CD14-positive monocyte (primary cell): ENCODE measurements around the gene SFI1. TPM values are rescaled to one million over a fixed set of nuclear protein-coding genes. Genes with fewer than 3 reads are reported as not detected.

Source experiments
- DNase-seq, 3 donors: peaks; one replicate each; pipeline ENCODE4 v3.0.0-alpha.2; 2011 to 2022
- H2AFZ ChIP-seq: 2 replicates; pipeline ENCODE4 v1.6.0; 2012; ENCODE audit warnings: mild to moderate bottlenecking, low read depth, low read length, inconsistent platforms; ENCODE audit not compliant: insufficient read depth, poor library complexity, severe bottlenecking
- H3K27ac ChIP-seq, 2 donors: 1 replicate in 1 of 2; 2 replicates in 1 of 2; pipeline ENCODE4 v1.5.1; 2012 to 2013; ENCODE audit warnings: low read length in 2 of 2, control low read depth in 1 of 2, inconsistent platforms in 1 of 2, low read depth in 1 of 2, mild to moderate bottlenecking in 1 of 2
- H3K27me3 ChIP-seq, 2 donors: one replicate each; pipeline versions ENCODE4 v1.6.0 to v1.6.1; 2011 to 2013; ENCODE audit warnings: low read length in 2 of 2; ENCODE audit not compliant: control insufficient read depth in 2 of 2, insufficient read depth in 2 of 2
- H3K36me3 ChIP-seq, 2 donors: replicated peaks in 1 of 2; 1 replicate in 1 of 2; 2 replicates in 1 of 2; pipeline versions ENCODE4 v1.5.1 to v1.6.1; 2012 to 2013; ENCODE audit warnings: low read length in 2 of 2, control low read depth in 1 of 2, inconsistent platforms in 1 of 2, mild to moderate bottlenecking in 1 of 2; ENCODE audit not compliant: insufficient read depth in 2 of 2, control insufficient read depth in 1 of 2
- H3K4me1 ChIP-seq, 2 donors: 1 replicate in 1 of 2; 2 replicates in 1 of 2; pipeline versions ENCODE4 v1.5.1 to v1.6.1; 2012 to 2013; ENCODE audit warnings: low read length in 2 of 2, control low read depth in 1 of 2, inconsistent platforms in 1 of 2, mild to moderate bottlenecking in 1 of 2, moderate library complexity in 1 of 2; ENCODE audit not compliant: insufficient read depth in 2 of 2, control insufficient read depth in 1 of 2
- H3K4me2 ChIP-seq: replicated peaks from 2 replicates; pipeline ENCODE3; 2012; ENCODE audit warnings: low read length, moderate library complexity, mild to moderate bottlenecking; ENCODE audit not compliant: poor library complexity, severe bottlenecking; ENCODE audit errors: extremely low read depth
- H3K4me3 ChIP-seq, 3 experiments: fragments of 200-600 bp in 1 of 3; sonication (generic) in 1 of 3; replicated peaks in 1 of 3; 1 replicate in 2 of 3; 2 replicates in 1 of 3; pipeline ENCODE4 v1.5.1; 2011 to 2013; ENCODE audit warnings: low read length in 3 of 3, mild to moderate bottlenecking in 3 of 3, control low read depth in 2 of 3, low read depth in 2 of 3, inconsistent platforms in 1 of 3, moderate library complexity in 1 of 3
- H3K79me2 ChIP-seq: 2 replicates; pipeline ENCODE4 v1.6.0; 2012; ENCODE audit warnings: mild to moderate bottlenecking, control low read depth, inconsistent platforms, low read length, moderate library complexity; ENCODE audit not compliant: insufficient read depth
- H3K9ac ChIP-seq: 2 replicates; pipeline ENCODE4 v1.6.0; 2017; ENCODE audit warnings: low read length, mild to moderate bottlenecking; ENCODE audit not compliant: insufficient read depth, poor library complexity, severe bottlenecking
- H3K9me3 ChIP-seq, 2 donors: replicated peaks in 1 of 2; 1 replicate in 1 of 2; 2 replicates in 1 of 2; pipeline versions ENCODE4 v1.5.1 to v1.6.1; 2012 to 2013; ENCODE audit warnings: low read length in 2 of 2, control low read depth in 1 of 2; ENCODE audit not compliant: control insufficient read depth in 1 of 2, insufficient read depth in 1 of 2
- H4K20me1 ChIP-seq: 2 replicates; pipeline ENCODE4 v1.6.0; 2012; ENCODE audit warnings: mild to moderate bottlenecking, low read length, control low read depth, moderate library complexity; ENCODE audit not compliant: insufficient read depth
- H3K27ac Mint-ChIP-seq, 7 donors: one replicate each; pipeline ENCODE4 v1.8.0; 2020; ENCODE audit warnings: mild to moderate bottlenecking in 7 of 7, mixed read lengths in 7 of 7, moderate library complexity in 6 of 7, inconsistent platforms in 2 of 7
- H3K27me3 Mint-ChIP-seq, 3 donors: one replicate each; pipeline ENCODE4 v1.8.0; 2021 to 2022; ENCODE audit warnings: low read depth in 3 of 3, mild to moderate bottlenecking in 3 of 3, mixed read lengths in 3 of 3, moderate library complexity in 3 of 3, inconsistent platforms in 1 of 3
- H3K36me3 Mint-ChIP-seq, 2 donors: one replicate each; pipeline ENCODE4 v1.8.0; 2020; ENCODE audit warnings: mixed read lengths in 2 of 2, inconsistent platforms in 1 of 2, mild to moderate bottlenecking in 1 of 2
- H3K4me1 Mint-ChIP-seq: one replicate; pipeline ENCODE4 v1.8.0; 2020; ENCODE audit warnings: mild to moderate bottlenecking, mixed read lengths
- H3K4me3 Mint-ChIP-seq, 2 donors: one replicate each; pipeline ENCODE4 v1.8.0; 2020; ENCODE audit warnings: mild to moderate bottlenecking in 2 of 2, mixed read lengths in 2 of 2, moderate library complexity in 1 of 2
- H3K9me3 Mint-ChIP-seq, 7 donors: one replicate each; pipeline ENCODE4 v1.8.0; 2020 to 2022; ENCODE audit warnings: mixed read lengths in 7 of 7, mild to moderate bottlenecking in 6 of 7, moderate library complexity in 6 of 7, inconsistent platforms in 2 of 7
- WGBS: methylation state at CpG from one replicate; pipeline ENCODE4 v1.1.5; 2013; ENCODE audit warnings: missing lambda C conversion rate; ENCODE audit not compliant: insufficient coverage; 5-methylcytosine and 5-hydroxymethylcytosine counted together
- intact Hi-C, 2 donors: fragments of 100-400 bp; cut with micrococcal nuclease; formaldehyde crosslinking; loops; one replicate each; pipeline versions ENCODE4 v1.15.0 to v1.15.1; 2023
- polyA plus RNA-seq, 3 donors: library from polyadenylated mRNA; depleted of rRNA in 1 of 3; unstranded in 2 of 3; stranded (reverse) in 1 of 3; fragments of 300-500 nt in 2 of 3; fragments of >200 nt in 1 of 3; fragmentation: Illumina TruSeq in 2 of 3; gene quantifications; 1 replicate in 2 of 3; 2 replicates in 1 of 3; pipeline ENCODE4 v1.2.3, GENCODE V29; 2012 to 2021
- TF ChIP-seq, protein P1 (sequence below): fragments of 200-600 bp; IDR thresholded peaks from one replicate; pipeline ENCODE4 v1.8.0; 2022; ENCODE audit warnings: antibody characterized with exemption, mild to moderate bottlenecking

The SFI1 gene
- polyA plus RNA-seq, 3 donors: 1.7 to 43.4 (median 3.6) TPM

DNA sequence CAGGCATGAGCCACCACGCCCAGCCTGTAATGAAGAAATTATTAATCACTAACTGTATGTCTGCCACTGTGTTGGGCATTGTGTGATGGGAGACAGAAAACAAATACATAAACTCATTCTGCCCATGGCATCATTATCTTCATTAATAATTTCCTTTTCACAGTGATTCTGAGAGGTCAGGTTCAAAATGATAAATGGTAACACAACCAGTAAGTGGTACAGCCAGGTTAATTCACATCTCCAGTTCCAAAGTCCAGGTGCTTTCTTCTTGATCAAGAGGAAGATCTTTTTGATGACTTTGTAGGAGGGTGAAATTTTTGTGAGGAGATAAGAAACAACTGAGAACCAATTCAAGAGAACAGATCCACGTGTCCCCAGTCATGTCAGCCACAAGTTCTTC, 98.9 kb downstream of the SFI1 start:
- Mint-ChIP-seq H3K4me1 (no peaks in the 10 kb centered on the region), H3K36me3 (peaks cover 4 to 8% of the 10 kb centered on the region in 2 donors), H3K27me3 (peaks cover 0 to 1% (median 0%) of the 10 kb centered on the region in 3 donors), H3K4me3 (no peak overlapping the region), H3K9me3 (no peaks in the 10 kb centered on the region), H3K27ac (no peak overlapping the region)
- TF ChIP-seq, protein P1, sequence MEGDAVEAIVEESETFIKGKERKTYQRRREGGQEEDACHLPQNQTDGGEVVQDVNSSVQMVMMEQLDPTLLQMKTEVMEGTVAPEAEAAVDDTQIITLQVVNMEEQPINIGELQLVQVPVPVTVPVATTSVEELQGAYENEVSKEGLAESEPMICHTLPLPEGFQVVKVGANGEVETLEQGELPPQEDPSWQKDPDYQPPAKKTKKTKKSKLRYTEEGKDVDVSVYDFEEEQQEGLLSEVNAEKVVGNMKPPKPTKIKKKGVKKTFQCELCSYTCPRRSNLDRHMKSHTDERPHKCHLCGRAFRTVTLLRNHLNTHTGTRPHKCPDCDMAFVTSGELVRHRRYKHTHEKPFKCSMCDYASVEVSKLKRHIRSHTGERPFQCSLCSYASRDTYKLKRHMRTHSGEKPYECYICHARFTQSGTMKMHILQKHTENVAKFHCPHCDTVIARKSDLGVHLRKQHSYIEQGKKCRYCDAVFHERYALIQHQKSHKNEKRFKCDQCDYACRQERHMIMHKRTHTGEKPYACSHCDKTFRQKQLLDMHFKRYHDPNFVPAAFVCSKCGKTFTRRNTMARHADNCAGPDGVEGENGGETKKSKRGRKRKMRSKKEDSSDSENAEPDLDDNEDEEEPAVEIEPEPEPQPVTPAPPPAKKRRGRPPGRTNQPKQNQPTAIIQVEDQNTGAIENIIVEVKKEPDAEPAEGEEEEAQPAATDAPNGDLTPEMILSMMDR: no peak
- Histone ChIP-seq H3K4me3 (no peak overlapping the region), H3K4me2 (no peak overlapping the region), H3K9ac (no peak overlapping the region), H3K9me3 (no peaks in the 10 kb centered on the region), H3K27me3 (no peaks in the 10 kb centered on the region), H3K79me2 (no peaks in the 10 kb centered on the region), H3K27ac (no peak overlapping the region), H4K20me1 (no peaks in the 10 kb centered on the region), H2AFZ (no peak overlapping the region), H3K36me3 (no peaks in the 10 kb centered on the region), H3K4me1 (no peaks in the 10 kb centered on the region)
- DNase-seq: no peak
- WGBS: 100% methylated on average over 1 of the region's 2 CpGs
- intact Hi-C loops: no loop called here

DNA sequence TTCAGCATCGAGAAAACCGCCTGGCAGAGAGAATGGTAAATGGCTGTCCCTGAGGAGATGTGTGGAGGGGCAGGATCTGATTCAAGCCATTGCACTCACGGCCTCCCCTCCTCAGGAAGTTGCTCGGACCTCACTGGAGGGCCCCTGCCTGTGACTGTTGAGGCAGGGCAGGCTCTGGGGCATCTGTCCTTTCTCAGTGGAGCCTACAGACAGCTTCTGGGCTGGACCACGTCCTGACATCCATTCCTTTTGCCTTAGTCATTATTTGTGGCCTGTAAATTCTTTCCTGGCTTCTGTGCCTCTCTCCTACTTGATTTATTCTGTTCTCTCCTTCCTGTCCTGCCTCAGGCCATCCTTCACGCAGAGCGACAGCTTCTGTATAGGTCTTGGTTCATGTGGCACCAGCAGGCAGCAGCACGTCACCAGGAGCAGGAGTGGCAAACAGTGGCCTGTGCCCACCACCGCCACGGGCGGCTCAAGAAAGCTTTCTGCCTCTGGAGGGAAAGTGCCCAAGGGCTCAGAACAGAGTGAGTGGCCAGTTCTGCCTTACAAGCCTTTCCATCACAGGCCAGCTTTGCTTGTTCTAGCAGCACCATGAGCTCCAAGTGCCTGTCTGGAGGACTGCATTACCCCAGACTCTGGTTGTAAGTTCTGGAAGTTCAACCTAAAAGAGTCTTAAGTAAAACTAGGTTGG, 106.1 kb downstream of the SFI1 start:
- no peak overlapping the region for H2AFZ ChIP-seq

More for the DNA sequence above, 106.1 kb downstream of the SFI1 start:
- Mint-ChIP-seq H3K27me3 (peaks cover 0 to 5% (median 1%) of the 10 kb centered on the region in 3 donors), H3K9me3 (no peaks in the 10 kb centered on the region), H3K4me3 (no peak overlapping the region), H3K36me3 (peaks cover 31 to 37% of the 10 kb centered on the region in 2 donors), H3K27ac (peak overlapping the region in 3 of 7 donors; percentile 3 to 61 (median 54)), H3K4me1 (no peaks in the 10 kb centered on the region)
- H3K9me3 ChIP-seq: no peaks in the 10 kb centered on the region
- TF ChIP-seq, protein P1: no peak
- no peaks in the 10 kb centered on the region for H4K20me1 ChIP-seq
- no peaks in the 10 kb centered on the region for H3K27me3 ChIP-seq
- H3K4me1 ChIP-seq: no peaks in the 10 kb centered on the region
- H3K36me3 ChIP-seq: peaks cover 15 to 31% of the 10 kb centered on the region in 2 donors
- no peaks in the 10 kb centered on the region for H3K79me2 ChIP-seq
- H3K4me2 ChIP-seq: no peak overlapping the region
- intact Hi-C loops: no loop called here
- 94% methylated on average over 7 of the region's 11 CpGs for WGBS
- H3K4me3 ChIP-seq: no peak overlapping the region
- DNase-seq: no peak
- H3K27ac ChIP-seq: no peak overlapping the region
- no peak overlapping the region for H3K9ac ChIP-seq
